Trophoblast cell (in vitro differentiated cells and primary cell): ENCODE measurements around the gene CUL2.

ENCODE experiments used
- DNase-seq, 2 donors: peaks; one replicate each; pipeline ENCODE4 v3.0.0-alpha.2; 2016
- H2AFZ ChIP-seq: 2 replicates; pipeline ENCODE4 v1.6.1; 2013; ENCODE audit warnings: low read length, moderate library complexity, mild to moderate bottlenecking; ENCODE audit not compliant: insufficient read depth, poor library complexity
- H2AK5ac ChIP-seq: 2 replicates; pipeline ENCODE4 v1.6.1; 2013; ENCODE audit warnings: mild to moderate bottlenecking, low read length
- H2BK120ac ChIP-seq: 2 replicates; pipeline ENCODE4 v1.6.1; 2013; ENCODE audit warnings: low read length, mild to moderate bottlenecking, moderate library complexity; ENCODE audit not compliant: insufficient read depth, poor library complexity
- H2BK12ac ChIP-seq: 2 replicates; pipeline ENCODE4 v1.6.1; 2013; ENCODE audit warnings: mild to moderate bottlenecking, low read length, moderate library complexity
- H2BK5ac ChIP-seq: 2 replicates; pipeline ENCODE4 v1.6.1; 2013; ENCODE audit warnings: low read length, low read depth, moderate library complexity, mild to moderate bottlenecking; ENCODE audit not compliant: poor library complexity
- H3K14ac ChIP-seq: 2 replicates; pipeline ENCODE4 v1.6.1; 2013; ENCODE audit warnings: mild to moderate bottlenecking, low read length
- H3K18ac ChIP-seq: 2 replicates; pipeline ENCODE4 v1.6.1; 2013; ENCODE audit warnings: mild to moderate bottlenecking, low read length
- H3K23ac ChIP-seq: 2 replicates; pipeline ENCODE4 v1.6.1; 2013; ENCODE audit warnings: low read length
- H3K27ac ChIP-seq: 2 replicates; pipeline ENCODE4 v1.5.1; 2013; ENCODE audit warnings: low read depth, mild to moderate bottlenecking, inconsistent platforms, low read length, moderate library complexity
- H3K27me3 ChIP-seq: 2 replicates; pipeline ENCODE4 v1.6.1; 2013; ENCODE audit warnings: inconsistent platforms, mild to moderate bottlenecking, low read length, moderate library complexity; ENCODE audit not compliant: insufficient read depth
- H3K36me3 ChIP-seq, 2 experiments: 1 replicate in 1 of 2; 2 replicates in 1 of 2; pipeline ENCODE4 v1.6.1; 2013; ENCODE audit warnings: low read length in 2 of 2, mild to moderate bottlenecking in 2 of 2, moderate library complexity in 1 of 2; ENCODE audit not compliant: insufficient read depth in 2 of 2, control insufficient read depth in 1 of 2
- H3K4ac ChIP-seq: 2 replicates; pipeline ENCODE4 v1.6.1; 2013; ENCODE audit warnings: low read depth, mild to moderate bottlenecking, low read length, moderate library complexity
- H3K4me1 ChIP-seq, 2 experiments: 1 replicate in 1 of 2; 2 replicates in 1 of 2; pipeline ENCODE4 v1.6.1; 2013; ENCODE audit warnings: low read length in 2 of 2, mild to moderate bottlenecking in 2 of 2, moderate library complexity in 1 of 2; ENCODE audit not compliant: insufficient read depth in 2 of 2, control insufficient read depth in 1 of 2
- H3K4me2 ChIP-seq: 2 replicates; pipeline ENCODE4 v1.6.1; 2013; ENCODE audit warnings: inconsistent platforms, mild to moderate bottlenecking, low read length, moderate library complexity
- H3K4me3 ChIP-seq: 2 replicates; pipeline ENCODE4 v1.5.1; 2013; ENCODE audit warnings: mild to moderate bottlenecking, low read depth, low read length, inconsistent platforms
- H3K79me1 ChIP-seq: one replicate; pipeline ENCODE4 v1.6.1; 2013; ENCODE audit warnings: low read length
- H3K79me2 ChIP-seq: 2 replicates; pipeline ENCODE4 v1.6.1; 2013; ENCODE audit warnings: low read length, mild to moderate bottlenecking; ENCODE audit not compliant: control insufficient read depth, insufficient read depth, poor library complexity
- H3K9ac ChIP-seq: 2 replicates; pipeline ENCODE4 v1.6.1; 2013; ENCODE audit warnings: mild to moderate bottlenecking, low read length
- H3K9me3 ChIP-seq: 2 replicates; pipeline ENCODE4 v1.6.1; 2013; ENCODE audit warnings: low read depth, mild to moderate bottlenecking, control low read depth, inconsistent platforms, low read length; ENCODE audit not compliant: insufficient read depth
- H4K12ac ChIP-seq: 2 replicates; pipeline ENCODE4 v1.6.1; 2013; ENCODE audit warnings: low read depth, mild to moderate bottlenecking, low read length, moderate library complexity
- H4K8ac ChIP-seq: 2 replicates; pipeline ENCODE4 v1.6.1; 2013; ENCODE audit warnings: low read depth, mild to moderate bottlenecking, low read length, moderate library complexity
- H4K91ac ChIP-seq: one replicate; pipeline ENCODE4 v1.6.1; 2013; ENCODE audit warnings: low read depth, mild to moderate bottlenecking, low read length, moderate library complexity
- WGBS: extraction: QIAGEN DNeasy Blood & Tissue Kit; methylation state at CpG from one replicate; pipeline ENCODE4 v1.1.7; 2013; ENCODE audit warnings: missing lambda C conversion rate; ENCODE audit not compliant: insufficient read length, insufficient coverage; ENCODE audit errors: extremely low coverage; 5-methylcytosine and 5-hydroxymethylcytosine counted together

The CUL2 gene

DNA sequence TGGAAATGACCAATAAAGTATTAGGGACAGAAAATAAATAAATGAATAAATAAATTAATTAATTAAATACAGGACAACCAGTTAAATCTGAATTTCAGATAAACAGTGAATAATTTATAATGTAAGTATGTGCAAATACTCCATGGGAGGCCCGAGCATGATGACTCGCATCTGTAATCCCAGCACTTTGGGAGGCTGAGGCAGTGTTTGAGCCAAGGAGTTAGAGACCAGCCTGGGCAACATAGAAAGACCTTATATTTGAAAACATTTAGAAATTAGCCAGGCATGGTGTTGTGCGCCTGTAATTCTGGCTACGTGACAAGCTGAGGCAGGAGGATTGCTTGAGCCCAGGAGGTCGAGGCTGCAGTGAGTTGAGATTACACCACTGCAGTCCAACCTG, 123.7 kb downstream of the CUL2 start:
- H3K36me3 ChIP-seq = no peaks in the 10 kb centered on the region
- no peak overlapping the region for H2BK12ac ChIP-seq
- H3K9me3 ChIP-seq = no peaks in the 10 kb centered on the region
- no peaks in the 10 kb centered on the region for H3K79me1 ChIP-seq
- no peak overlapping the region for H3K4me3 ChIP-seq
- no peak overlapping the region for H3K27ac ChIP-seq
- H3K23ac ChIP-seq = no peak overlapping the region
- WGBS = no CpG with 5 or more reads among the region's 5 CpGs
- no peak overlapping the region for H2AK5ac ChIP-seq
- no peaks in the 10 kb centered on the region for H3K27me3 ChIP-seq
- no peak overlapping the region for H2AFZ ChIP-seq
- no peak overlapping the region for H3K14ac ChIP-seq
- no peak overlapping the region for H3K18ac ChIP-seq
- no peak overlapping the region for H3K9ac ChIP-seq
- H2BK5ac ChIP-seq = no peak overlapping the region
- H4K8ac ChIP-seq = no peak overlapping the region
- H3K79me2 ChIP-seq = peaks cover 2% of the 10 kb centered on the region
- H3K4ac ChIP-seq = no peak overlapping the region
- no peak overlapping the region for H3K4me2 ChIP-seq
- no peak overlapping the region for H2BK120ac ChIP-seq
- DNase-seq = no peak
- H3K4me1 ChIP-seq = peaks cover 0 to 5% of the 10 kb centered on the region in 2 experiments
- no peak overlapping the region for H4K12ac ChIP-seq
- H4K91ac ChIP-seq = no peak overlapping the region

DNA sequence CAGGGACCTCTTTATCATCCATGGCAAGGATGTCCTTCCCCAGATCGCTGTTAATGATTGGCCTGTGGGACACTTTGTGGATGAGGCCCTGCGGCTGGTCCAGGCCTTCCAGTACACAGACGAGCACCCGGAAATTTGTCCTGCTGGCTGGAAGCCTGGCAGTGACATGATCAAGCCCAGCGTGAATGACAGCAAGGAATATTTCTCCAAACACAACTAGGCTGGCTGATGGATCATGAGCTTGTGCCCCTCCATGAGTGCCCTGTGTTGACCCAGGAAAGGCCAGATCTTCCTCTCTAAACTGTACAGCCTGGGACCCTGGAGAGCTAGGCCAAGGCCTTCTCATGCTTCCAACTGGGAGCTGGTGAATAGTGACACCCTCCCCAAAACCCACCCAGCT, 124.1 kb downstream of the CUL2 start:
- peaks cover 2% of the 10 kb centered on the region for H3K79me2 ChIP-seq
- H3K36me3 ChIP-seq = no peaks in the 10 kb centered on the region
- no peak overlapping the region for H2BK120ac ChIP-seq
- H3K4ac ChIP-seq = no peak overlapping the region
- no peak overlapping the region for H3K27ac ChIP-seq
- no peak overlapping the region for H4K12ac ChIP-seq
- no peak overlapping the region for H3K14ac ChIP-seq
- no peak overlapping the region for H4K91ac ChIP-seq
- H3K4me1 ChIP-seq = peaks cover 0 to 3% of the 10 kb centered on the region in 2 experiments
- no peak overlapping the region for H3K23ac ChIP-seq
- DNase-seq = no peak
- H3K9ac ChIP-seq = no peak overlapping the region
- no peak overlapping the region for H4K8ac ChIP-seq
- no peak overlapping the region for H2AK5ac ChIP-seq
- H3K18ac ChIP-seq = no peak overlapping the region
- H3K27me3 ChIP-seq = no peaks in the 10 kb centered on the region
- no peak overlapping the region for H3K4me2 ChIP-seq
- H2BK12ac ChIP-seq = no peak overlapping the region
- no peak overlapping the region for H3K4me3 ChIP-seq
- H3K79me1 ChIP-seq = no peaks in the 10 kb centered on the region
- no peaks in the 10 kb centered on the region for H3K9me3 ChIP-seq
- H2BK5ac ChIP-seq = no peak overlapping the region
- H2AFZ ChIP-seq = no peak overlapping the region
- no CpG with 5 or more reads among the region's 5 CpGs for WGBS

DNA sequence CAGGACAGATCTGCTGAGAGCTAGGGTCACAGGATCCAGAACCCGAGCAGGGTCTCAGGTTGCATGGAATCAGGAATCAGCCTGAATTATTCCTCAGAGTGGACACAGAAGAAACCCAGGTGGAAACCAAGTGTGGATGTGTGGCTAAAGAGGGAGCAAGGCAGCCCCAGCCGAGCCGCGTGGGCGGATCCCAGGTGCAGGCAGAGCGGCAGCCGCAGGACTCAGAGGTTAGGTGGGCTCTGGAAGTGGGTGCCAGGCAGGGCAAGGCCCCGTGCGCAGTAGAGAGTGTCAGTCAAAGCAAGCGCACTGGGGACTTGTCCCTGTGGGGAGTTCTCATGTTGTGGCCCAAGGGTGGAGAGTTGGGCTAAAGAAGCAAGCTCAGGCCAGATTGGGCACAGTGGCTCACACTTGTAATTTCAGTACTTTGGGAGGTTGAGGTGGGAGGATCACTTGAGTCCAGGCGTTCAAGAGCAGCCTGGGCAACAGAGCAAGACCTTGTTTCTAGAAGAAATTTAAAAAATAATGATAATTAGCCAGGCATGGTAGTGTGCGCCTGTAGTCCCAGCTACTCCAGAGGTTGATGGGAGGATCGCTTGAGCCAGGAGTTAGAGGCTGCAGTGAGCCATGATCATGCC, 125.9 kb downstream of the CUL2 start:
- Histone ChIP-seq H3K4me2 (no peak overlapping the region), H2BK120ac (no peak overlapping the region), H4K12ac (no peak overlapping the region), H3K4me1 (peaks cover 0 to 3% of the 10 kb centered on the region in 2 experiments), H3K36me3 (no peaks in the 10 kb centered on the region), H3K18ac (no peak overlapping the region), H4K91ac (no peak overlapping the region), H3K79me1 (no peaks in the 10 kb centered on the region), H3K27ac (no peak overlapping the region), H2BK12ac (no peak overlapping the region), H2AK5ac (no peak overlapping the region), H2AFZ (no peak overlapping the region), H3K79me2 (peaks cover 2% of the 10 kb centered on the region), H3K4ac (no peak overlapping the region), H3K4me3 (no peak overlapping the region), H3K14ac (no peak overlapping the region), H3K27me3 (no peaks in the 10 kb centered on the region), H3K23ac (no peak overlapping the region), H3K9ac (no peak overlapping the region), H2BK5ac (no peak overlapping the region), H3K9me3 (no peaks in the 10 kb centered on the region), H4K8ac (no peak overlapping the region)
- no peak for DNase-seq
- no CpG with 5 or more reads among the region's 13 CpGs for WGBS

DNA sequence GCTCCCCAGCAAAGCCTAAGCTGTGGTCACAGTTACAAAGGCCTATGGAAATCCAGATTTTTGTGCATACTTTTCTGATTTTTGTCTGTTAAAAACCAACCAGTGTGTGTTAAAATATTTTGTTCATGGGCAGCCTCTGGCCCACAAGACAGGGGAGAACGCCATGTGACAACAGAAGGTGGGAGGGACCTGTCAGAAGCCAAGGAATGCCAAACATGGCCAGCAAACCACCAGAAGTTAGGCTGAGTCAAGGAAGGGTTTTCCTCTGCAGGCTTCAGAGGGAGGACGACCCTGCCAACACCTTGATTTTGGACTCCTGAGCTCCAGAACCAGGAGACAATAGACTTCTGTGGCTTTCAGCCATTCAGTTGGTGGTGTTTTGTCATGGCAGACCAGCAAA, 127.3 kb downstream of the CUL2 start:
- no peak overlapping the region for H2AK5ac ChIP-seq
- no peaks in the 10 kb centered on the region for H3K79me1 ChIP-seq
- no CpG with 5 or more reads among the region's 2 CpGs for WGBS
- H3K4me3 ChIP-seq = no peak overlapping the region
- H3K27me3 ChIP-seq = no peaks in the 10 kb centered on the region
- H3K18ac ChIP-seq = no peak overlapping the region
- H3K4me1 ChIP-seq = peaks cover 0 to 6% of the 10 kb centered on the region in 2 experiments
- H3K4me2 ChIP-seq = no peak overlapping the region
- H3K23ac ChIP-seq = no peak overlapping the region
- no peak overlapping the region for H4K91ac ChIP-seq
- H2BK12ac ChIP-seq = no peak overlapping the region
- H4K12ac ChIP-seq = no peak overlapping the region
- H3K9me3 ChIP-seq = no peaks in the 10 kb centered on the region
- H3K14ac ChIP-seq = no peak overlapping the region
- no peak overlapping the region for H3K4ac ChIP-seq
- H3K9ac ChIP-seq = no peak overlapping the region
- H2AFZ ChIP-seq = no peak overlapping the region
- H2BK120ac ChIP-seq = no peak overlapping the region
- H2BK5ac ChIP-seq = no peak overlapping the region
- no peaks in the 10 kb centered on the region for H3K36me3 ChIP-seq
- H4K8ac ChIP-seq = no peak overlapping the region
- no peak overlapping the region for H3K27ac ChIP-seq
- peaks cover 2% of the 10 kb centered on the region for H3K79me2 ChIP-seq
- DNase-seq = no peak
